ENCODE data around the gene ZCCHC18.
A peak's percentile ranks its signal among the peaks of the same experiment; 100 is the strongest.
"Not testable (repeated sequence)": the region's sequence is repeated elsewhere in the genome, so short reads cannot be mapped to it uniquely, and the experiment has no call there.

The ZCCHC18 gene

GRCh38 chrX:104112326-104112951, at the start of gene ZCCHC18:
TSS of gene ZCCHC18 (plus strand) at chrX:104112523. CDS start at chrX:104114112, 1,589 bp downstream.
- DNase-seq (ENCODE audit: low read depth), result no peak

- not testable (repeated sequence) for DNase-seq (ENCODE audit: low read depth)
These were observed 49.7 kb upstream of the ZCCHC18 start for GRCh38 chrX:104062636-104063035.

GRCh38 chrX:104075778-104076445, 36.4 kb upstream of the ZCCHC18 start, which contains the start of gene TMSB15C:
TSS of gene TMSB15C (minus strand) at chrX:104076236.
- DNase-seq (ENCODE audit: low read depth), result not testable (repeated sequence)

GRCh38 chrX:104077854-104078253, 34.5 kb upstream of the ZCCHC18 start:
- DNase-seq (ENCODE audit: low read depth), result not testable (repeated sequence)

GRCh38 chrX:104084063-104084462, 28.3 kb upstream of the ZCCHC18 start:
- DNase-seq (ENCODE audit: low read depth), result no peak

GRCh38 chrX:104084534-104085277, 27.6 kb upstream of the ZCCHC18 start:
- DNase-seq (ENCODE audit: low read depth), result no peak

- DNase-seq (ENCODE audit: low read depth), result no peak
These were observed 26.8 kb upstream of the ZCCHC18 start for GRCh38 chrX:104085477-104085876.

GRCh38 chrX:104085919-104086318, 26.4 kb upstream of the ZCCHC18 start:
- DNase-seq (ENCODE audit: low read depth), result no peak

- peak; percentile 28 for DNase-seq (ENCODE audit: low read depth)
These were observed 14.0 kb upstream of the ZCCHC18 start for GRCh38 chrX:104098151-104098808.

GRCh38 chrX:104098919-104099318, 13.4 kb upstream of the ZCCHC18 start:
- no peak for DNase-seq (ENCODE audit: low read depth)

- DNase-seq (ENCODE audit: low read depth), result no peak
These were observed 7.6 kb upstream of the ZCCHC18 start for GRCh38 chrX:104104676-104105075.

GRCh38 chrX:104105330-104106262, 6.7 kb upstream of the ZCCHC18 start:
- DNase-seq (ENCODE audit: low read depth), result no peak

GRCh38 chrX:104108955-104109354, 3.4 kb upstream of the ZCCHC18 start:
- no peak for DNase-seq (ENCODE audit: low read depth)

GRCh38 chrX:104110491-104111240, 1.7 kb upstream of the ZCCHC18 start:
- not testable (repeated sequence) for DNase-seq (ENCODE audit: low read depth)

GRCh38 chrX:104113222-104113965, 1.1 kb downstream of the ZCCHC18 start:
- peak; percentile 33 for DNase-seq (ENCODE audit: low read depth)

GRCh38 chrX:104117759-104118158, 5.4 kb downstream of the ZCCHC18 start:
- no peak for DNase-seq (ENCODE audit: low read depth)

GRCh38 chrX:104118765-104119164, 6.4 kb downstream of the ZCCHC18 start:
- no peak for DNase-seq (ENCODE audit: low read depth)

GRCh38 chrX:104122829-104123228, 10.5 kb downstream of the ZCCHC18 start:
- no peak for DNase-seq (ENCODE audit: low read depth)

GRCh38 chrX:104126856-104127255, 14.5 kb downstream of the ZCCHC18 start:
- DNase-seq (ENCODE audit: low read depth), result no peak

- DNase-seq (ENCODE audit: low read depth), result no peak
These were observed 18.5 kb downstream of the ZCCHC18 start for GRCh38 chrX:104130808-104131207.
